Measurements from ENCODE around the gene PRR7.

Gene PRR7

DNA sequence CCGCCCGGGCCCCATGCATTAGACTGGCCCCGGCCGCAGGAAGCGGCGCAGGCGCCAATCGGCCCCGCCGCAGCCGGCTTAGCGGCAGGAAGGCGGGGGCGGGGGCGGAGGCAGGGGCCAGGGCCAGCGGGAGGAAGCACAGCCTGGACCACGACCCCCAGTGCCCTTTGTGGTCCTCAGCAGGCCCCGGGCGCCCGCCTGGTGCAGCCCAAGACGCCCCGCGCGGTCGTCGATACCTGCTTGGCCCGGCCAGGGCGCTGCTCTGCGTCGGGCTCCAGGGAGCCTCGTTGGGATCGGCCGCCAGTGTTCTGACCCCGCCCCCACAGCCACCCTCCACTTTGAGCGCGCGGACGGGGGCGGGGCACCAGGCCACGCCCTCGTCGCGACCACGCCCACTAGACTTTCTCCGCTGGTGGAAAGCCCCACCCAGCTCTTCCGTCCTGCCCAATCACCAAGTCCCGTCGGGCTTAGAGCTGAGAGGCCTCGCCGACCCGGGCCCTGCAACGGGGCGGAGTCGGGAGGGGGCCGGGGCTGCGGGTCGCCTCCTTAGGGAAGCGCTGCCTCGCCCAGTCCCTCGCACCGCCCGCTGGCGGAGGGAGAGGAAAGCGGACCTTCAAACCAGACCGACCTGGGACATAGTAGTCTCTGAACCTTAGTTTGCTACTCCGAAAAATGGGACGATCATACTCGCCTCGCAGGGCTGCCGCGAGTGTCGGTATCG is 50.8 kb downstream of the PRR7 start, which contains the start of gene PDLIM7:
Gene PDLIM7 (minus strand): TSS at position 313 of the 721 bp plus-strand sequence. CDS start 1,092 bp downstream, outside the sequence.
- peak; percentile 95 to 97 for DNase-seq (ENCODE audit: low read depth in 2 of 2)

GRCh38 chr5:177498013-177498787 is 51.6 kb downstream of the PRR7 start:
- no peak for DNase-seq (ENCODE audit: low read depth in 2 of 2)

GRCh38 chr5:177499842-177500241 is 53.2 kb downstream of the PRR7 start:
- DNase-seq (ENCODE audit: low read depth in 2 of 2): no peak

- peak; percentile 89 to 90 for DNase-seq (ENCODE audit: low read depth in 2 of 2)
These were observed 54.3 kb downstream of the PRR7 start for GRCh38 chr5:177500685-177501522.

- no peak for DNase-seq (ENCODE audit: low read depth in 2 of 2)
These were observed 55.5 kb downstream of the PRR7 start for GRCh38 chr5:177501874-177502678.

- no peak for DNase-seq (ENCODE audit: low read depth in 2 of 2)
These were observed 56.3 kb downstream of the PRR7 start for GRCh38 chr5:177502886-177503285.

DNA sequence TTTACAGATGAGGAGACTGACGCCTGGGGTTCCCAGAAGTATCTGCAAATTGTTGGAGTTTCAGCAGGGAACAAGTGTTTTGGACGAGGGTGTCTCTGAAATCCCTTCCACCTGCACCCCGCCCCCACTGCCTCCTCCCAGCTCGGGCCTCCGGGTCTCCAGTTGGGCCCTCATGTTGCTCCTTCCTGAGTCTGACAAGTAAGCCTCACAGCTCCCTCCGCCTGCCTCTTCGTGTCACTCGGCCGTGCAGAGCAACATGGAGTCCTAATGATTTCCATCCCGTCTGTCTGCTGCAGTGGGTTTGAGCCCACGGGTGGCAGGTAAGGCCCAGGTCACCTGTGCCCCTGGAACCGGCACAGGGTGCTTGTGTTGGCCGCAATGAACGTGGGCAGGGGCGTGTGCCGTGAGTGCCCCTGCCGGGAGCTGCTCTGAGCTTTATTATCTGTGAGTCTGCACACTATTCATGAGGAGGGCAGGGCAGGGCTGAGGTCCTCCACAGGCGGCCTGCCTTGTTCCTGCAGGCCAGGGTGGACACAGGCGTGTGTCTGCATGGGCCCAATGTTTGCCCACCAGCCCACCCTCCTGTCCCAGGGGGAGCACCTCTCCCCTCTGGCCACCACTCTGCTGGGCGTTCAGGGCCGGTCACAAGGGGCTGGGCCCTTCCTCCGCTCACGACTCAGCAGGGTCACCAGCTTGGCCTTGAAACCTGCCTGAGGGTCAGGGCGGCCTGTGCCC is 56.9 kb downstream of the PRR7 start:
- no peak for DNase-seq (ENCODE audit: low read depth in 2 of 2)

- no peak for DNase-seq (ENCODE audit: low read depth in 2 of 2)
These were observed 57.8 kb downstream of the PRR7 start for GRCh38 chr5:177504086-177505056.

DNA sequence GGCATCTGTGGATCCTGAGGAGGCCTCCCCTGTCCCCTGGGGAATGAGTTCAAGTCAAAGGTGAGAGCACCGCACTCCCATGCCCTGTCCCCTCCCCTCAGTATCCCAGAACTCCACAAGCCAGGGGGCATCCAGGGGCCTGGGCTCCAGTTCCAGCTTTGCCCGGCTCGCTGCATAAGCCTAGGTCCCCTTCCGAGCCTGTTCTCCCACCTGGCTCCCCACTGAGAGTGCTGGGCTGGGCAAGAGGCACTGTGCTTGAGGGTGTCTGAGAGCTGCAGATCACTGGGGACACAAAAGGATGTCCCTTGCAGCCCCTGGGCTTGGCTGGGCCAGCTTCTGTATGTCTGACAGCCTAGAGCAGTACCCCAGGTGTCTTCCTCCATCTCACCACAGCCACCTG is 58.5 kb downstream of the PRR7 start:
- no peak for DNase-seq (ENCODE audit: low read depth in 2 of 2)

Measured in activated CD4-positive, alpha-beta T cell treated with anti-CD3 and anti-CD28 coated beads for 24 hours (primary cell).